ENCODE measurements around the gene ITPK1.

The ITPK1 gene

DNA sequence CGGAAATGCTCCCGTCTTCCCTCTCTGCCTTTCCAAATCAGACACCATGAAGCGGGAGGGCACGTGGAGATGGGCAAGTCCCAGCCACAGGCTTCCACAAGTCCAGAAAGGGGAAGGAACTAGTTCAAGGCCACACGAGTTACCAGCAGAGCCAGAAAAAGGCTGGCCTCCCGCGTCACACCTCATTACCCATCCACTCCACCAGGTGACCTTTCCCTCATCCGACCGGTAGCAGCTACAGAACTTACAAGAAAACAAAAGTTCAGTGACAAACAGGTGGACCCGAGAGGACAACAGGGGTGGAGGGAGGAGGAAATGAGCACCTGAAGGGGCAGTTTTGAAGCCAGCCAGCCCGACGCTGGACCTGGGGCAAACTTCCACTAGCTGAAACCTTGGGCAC is 145.9 kb downstream of the ITPK1 start:
- TF ChIP-seq TAF1 (IDR thresholded peaks at IDR 0.05; ENCODE audit: borderline replicate concordance, low read depth, low read length), result no peak
- TF ChIP-seq POLR2A (IDR thresholded peaks at IDR 0.05; ENCODE audit: low read depth, low read length), result no peak
- TF ChIP-seq POLR2AphosphoS5 (IDR thresholded peaks at IDR 0.05; ENCODE audit: low read depth, low read length), result no peak
- no peak for FAIRE-seq
- no peak for DNase-seq (ENCODE audit: insufficient read length)

DNA sequence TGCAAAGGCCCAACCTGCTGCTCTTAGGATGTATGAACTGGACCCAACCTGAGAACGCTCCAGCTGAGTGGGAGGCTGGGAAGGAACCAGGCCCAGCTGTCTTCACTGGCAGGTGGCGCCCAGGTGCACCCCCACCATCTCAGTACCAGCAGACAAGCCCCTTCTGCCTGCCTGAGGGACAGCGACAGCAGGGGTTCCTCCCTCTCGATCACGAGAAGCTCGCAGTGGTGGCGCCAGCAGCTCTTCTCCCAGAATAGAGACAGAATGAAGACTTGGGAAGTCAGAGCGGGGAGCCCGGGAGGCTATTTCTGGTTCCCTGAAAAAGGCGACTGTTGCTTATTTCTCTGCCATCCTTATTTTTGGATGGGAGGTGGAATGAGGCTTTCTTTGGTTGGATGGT is 146.3 kb downstream of the ITPK1 start:
- TF ChIP-seq TAF1 (IDR thresholded peaks at IDR 0.05; ENCODE audit: borderline replicate concordance, low read depth, low read length) (no peak), POLR2AphosphoS5 (IDR thresholded peaks at IDR 0.05; ENCODE audit: low read depth, low read length) (no peak), POLR2A (IDR thresholded peaks at IDR 0.05; ENCODE audit: low read depth, low read length) (no peak)
- DNase-seq (ENCODE audit: insufficient read length), result no peak
- no peak for FAIRE-seq

- FAIRE-seq (no peak), DNase-seq (ENCODE audit: insufficient read length) (no peak)
- TF ChIP-seq POLR2AphosphoS5 (IDR thresholded peaks at IDR 0.05; ENCODE audit: low read depth, low read length), result no peak
- no peak for TF ChIP-seq TAF1 (IDR thresholded peaks at IDR 0.05; ENCODE audit: borderline replicate concordance, low read depth, low read length)
- no peak for TF ChIP-seq POLR2A (IDR thresholded peaks at IDR 0.05; ENCODE audit: low read depth, low read length)
These were observed 147.3 kb downstream of the ITPK1 start for GRCh38 chr14:92968291-92969020.

DNA sequence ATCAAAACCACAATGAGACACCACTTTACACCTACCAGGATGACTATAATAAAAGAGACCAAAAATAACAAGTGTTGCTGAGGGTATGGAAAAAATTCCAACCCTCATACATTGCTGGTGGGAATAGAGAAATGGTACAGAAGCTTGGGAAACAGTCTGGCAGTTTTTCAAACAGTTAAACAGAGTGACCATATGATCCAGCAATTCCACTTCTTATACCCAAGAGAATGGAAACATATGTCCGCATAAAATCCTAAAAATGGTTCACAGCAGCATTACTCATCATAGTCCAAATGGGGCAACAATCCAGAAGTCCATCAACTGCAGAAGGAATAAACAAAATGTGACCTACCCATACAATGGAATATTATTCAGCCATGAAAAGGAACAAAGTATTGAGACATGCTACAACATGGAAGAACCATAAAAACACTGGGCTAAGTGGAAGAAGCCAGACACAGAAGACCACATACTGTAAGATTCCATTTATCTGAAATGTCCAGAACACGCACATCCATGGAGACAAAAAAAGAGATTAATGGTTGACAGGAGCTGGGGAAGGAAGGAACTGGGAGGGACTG is 148.3 kb downstream of the ITPK1 start:
- TF ChIP-seq TAF1 (IDR thresholded peaks at IDR 0.05; ENCODE audit: borderline replicate concordance, low read depth, low read length), result no peak
- no peak for TF ChIP-seq POLR2A (IDR thresholded peaks at IDR 0.05; ENCODE audit: low read depth, low read length)
- no peak for TF ChIP-seq POLR2AphosphoS5 (IDR thresholded peaks at IDR 0.05; ENCODE audit: low read depth, low read length)
- DNase-seq (ENCODE audit: insufficient read length), result no peak
- FAIRE-seq, result no peak

GRCh38 chr14:92965281-92965680 is 150.4 kb downstream of the ITPK1 start:
- no peak for DNase-seq (ENCODE audit: insufficient read length)
- FAIRE-seq, result no peak
- TF ChIP-seq POLR2A (IDR thresholded peaks at IDR 0.05; ENCODE audit: low read depth, low read length), result no peak
- no peak for TF ChIP-seq TAF1 (IDR thresholded peaks at IDR 0.05; ENCODE audit: borderline replicate concordance, low read depth, low read length)
- no peak for TF ChIP-seq POLR2AphosphoS5 (IDR thresholded peaks at IDR 0.05; ENCODE audit: low read depth, low read length)

DNA sequence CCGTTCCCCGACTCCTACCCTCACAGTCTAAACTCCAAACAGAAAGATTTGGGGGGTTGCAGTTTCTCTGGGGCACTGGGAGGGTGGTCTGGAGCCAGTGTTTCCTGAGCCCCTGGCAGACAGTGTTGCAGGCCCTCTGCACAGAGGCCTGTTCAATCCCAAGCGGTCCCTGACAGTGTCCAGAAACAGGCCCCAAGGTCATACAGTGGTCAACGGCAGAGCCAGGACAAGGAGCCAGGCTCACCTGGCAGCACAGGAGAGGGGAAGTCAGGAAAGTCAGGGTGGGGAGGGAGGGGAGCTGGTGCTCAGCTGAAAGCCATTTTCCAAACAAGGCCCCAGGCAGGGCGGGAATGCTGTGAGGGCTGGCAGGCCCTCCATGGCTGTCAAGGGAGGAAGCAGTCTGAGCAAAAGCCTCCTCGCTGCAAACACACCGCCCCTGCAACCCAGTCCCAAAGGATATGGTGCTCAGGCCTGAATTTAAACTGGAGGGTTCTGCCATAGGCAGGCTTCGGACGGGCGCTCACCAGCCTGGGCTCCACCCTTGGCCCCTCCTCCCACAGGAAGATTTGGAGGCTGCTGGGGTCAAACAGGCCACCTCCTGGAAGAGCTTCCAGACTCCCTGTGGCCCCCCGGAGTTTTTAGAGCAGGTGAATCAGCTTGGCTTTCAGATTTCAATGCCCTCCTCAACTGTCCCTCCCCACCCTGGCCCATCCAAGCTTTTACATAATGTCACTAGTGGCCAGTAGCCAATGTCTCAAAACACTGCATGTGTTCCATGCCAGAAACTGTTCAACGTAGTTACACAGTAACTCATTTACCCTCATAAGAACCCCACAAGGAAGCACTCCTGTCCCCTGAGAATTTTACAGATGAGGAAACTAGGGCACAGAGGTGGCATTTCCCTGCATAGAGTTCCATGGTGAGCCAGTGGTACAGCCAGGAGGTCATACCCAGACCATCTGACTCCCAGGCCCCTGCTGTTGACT is 151.3 kb downstream of the ITPK1 start:
- TF ChIP-seq POLR2A (IDR thresholded peaks at IDR 0.05; ENCODE audit: low read depth, low read length) (no peak), TAF1 (IDR thresholded peaks at IDR 0.05; ENCODE audit: borderline replicate concordance, low read depth, low read length) (no peak), POLR2AphosphoS5 (IDR thresholded peaks at IDR 0.05; ENCODE audit: low read depth, low read length) (no peak)
- DNase-seq (ENCODE audit: insufficient read length) (no peak), FAIRE-seq (no peak)

DNA sequence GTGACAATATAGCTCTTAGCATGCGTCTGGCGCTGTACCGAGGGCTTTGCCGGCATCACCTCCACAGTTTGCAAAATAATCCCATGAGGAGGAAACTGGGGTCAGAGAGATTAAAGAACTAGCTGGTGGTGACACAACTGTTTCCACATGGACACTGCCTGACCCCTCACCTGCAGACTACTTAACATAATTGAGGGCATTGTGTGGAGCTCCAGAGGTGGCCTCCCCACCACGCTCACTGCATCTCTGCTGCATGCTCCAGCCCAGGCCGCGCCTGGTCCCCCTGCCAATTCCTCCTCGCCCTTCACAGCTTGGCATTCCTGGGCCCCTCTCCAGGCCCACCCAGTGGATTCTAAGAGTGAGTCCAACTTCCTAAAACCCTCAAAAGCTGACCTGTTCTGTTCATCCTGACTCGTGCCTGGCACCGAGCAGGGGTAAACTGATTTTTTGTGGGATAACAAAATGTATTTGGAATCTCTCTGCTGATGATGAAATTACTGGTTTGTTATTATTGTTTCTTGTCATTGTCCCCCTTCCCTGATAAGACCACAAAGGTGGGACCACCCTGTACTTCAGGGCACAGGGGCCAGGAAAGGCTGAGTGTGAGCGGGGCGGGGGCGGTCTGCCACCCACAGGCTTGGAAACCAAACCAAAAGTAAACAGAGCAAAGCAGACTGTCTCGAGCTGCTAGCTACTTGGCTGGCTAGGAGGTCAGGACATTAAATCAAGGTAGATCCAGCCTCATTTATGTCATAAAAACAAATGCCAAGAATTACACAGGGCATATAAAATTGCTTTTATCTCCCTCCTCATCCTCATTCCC is 152.2 kb downstream of the ITPK1 start:
- no peak for FAIRE-seq
- no peak for TF ChIP-seq POLR2AphosphoS5 (IDR thresholded peaks at IDR 0.05; ENCODE audit: low read depth, low read length)
- TF ChIP-seq TAF1 (IDR thresholded peaks at IDR 0.05; ENCODE audit: borderline replicate concordance, low read depth, low read length), result no peak
- no peak for TF ChIP-seq POLR2A (IDR thresholded peaks at IDR 0.05; ENCODE audit: low read depth, low read length)
- DNase-seq (ENCODE audit: insufficient read length), result no peak

DNA sequence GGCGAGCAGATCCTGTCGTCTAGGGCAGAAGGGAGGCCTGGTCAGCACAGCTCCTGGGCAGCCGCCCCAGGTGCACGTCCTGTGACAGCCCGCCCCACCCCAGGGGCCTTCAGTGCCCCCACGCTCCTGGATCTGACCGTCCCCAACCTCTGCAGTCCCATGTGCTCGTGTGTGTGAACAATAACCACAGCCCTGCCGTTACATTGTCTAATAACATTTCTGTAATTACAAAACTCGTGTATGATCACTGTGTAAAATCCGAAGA is 153.0 kb downstream of the ITPK1 start:
- TF ChIP-seq TAF1 (IDR thresholded peaks at IDR 0.05; ENCODE audit: borderline replicate concordance, low read depth, low read length) (no peak), POLR2A (IDR thresholded peaks at IDR 0.05; ENCODE audit: low read depth, low read length) (no peak), POLR2AphosphoS5 (IDR thresholded peaks at IDR 0.05; ENCODE audit: low read depth, low read length) (no peak)
- DNase-seq (ENCODE audit: insufficient read length) (no peak), FAIRE-seq (no peak)

DNA sequence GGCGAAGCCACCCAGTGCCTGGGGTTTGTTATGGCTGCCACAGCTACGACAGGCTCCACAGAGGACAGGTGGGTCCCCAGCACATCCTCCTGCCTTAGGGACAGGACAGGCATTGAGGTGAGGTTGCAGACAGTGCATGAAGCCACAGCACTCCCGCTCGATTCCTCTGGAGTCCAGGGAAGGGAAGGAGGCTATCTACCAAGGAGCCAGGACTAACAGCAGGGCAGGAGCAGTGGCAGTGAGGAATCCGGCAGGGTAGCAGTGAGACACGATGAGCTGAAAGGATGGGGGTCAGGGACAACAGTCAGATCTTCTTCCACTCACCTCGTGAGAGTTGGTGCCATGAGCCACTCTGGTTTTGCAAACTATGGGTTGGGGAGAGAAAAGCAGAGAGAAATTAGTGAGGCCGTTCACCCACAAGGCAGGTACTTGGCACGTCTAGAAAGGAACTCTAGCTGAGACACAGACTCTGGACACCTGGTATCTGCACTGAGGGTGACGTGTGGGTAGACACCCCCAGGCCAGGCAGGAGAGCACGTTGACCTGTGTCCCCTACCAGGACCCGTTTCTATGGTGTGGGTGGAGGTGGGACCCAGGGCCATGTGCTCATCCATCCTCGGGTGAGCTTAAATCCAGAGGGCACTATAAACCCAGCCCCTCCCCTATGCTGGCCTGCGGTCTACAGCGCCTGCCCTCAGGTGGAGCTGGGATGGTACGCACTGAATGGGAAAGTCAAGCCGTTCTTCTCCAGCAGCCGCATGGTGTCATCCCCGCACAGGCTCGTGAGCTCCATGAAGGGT is 153.5 kb downstream of the ITPK1 start:
- TF ChIP-seq TAF1 (IDR thresholded peaks at IDR 0.05; ENCODE audit: borderline replicate concordance, low read depth, low read length) (no peak), POLR2A (IDR thresholded peaks at IDR 0.05; ENCODE audit: low read depth, low read length) (no peak), POLR2AphosphoS5 (IDR thresholded peaks at IDR 0.05; ENCODE audit: low read depth, low read length) (no peak)

DNA sequence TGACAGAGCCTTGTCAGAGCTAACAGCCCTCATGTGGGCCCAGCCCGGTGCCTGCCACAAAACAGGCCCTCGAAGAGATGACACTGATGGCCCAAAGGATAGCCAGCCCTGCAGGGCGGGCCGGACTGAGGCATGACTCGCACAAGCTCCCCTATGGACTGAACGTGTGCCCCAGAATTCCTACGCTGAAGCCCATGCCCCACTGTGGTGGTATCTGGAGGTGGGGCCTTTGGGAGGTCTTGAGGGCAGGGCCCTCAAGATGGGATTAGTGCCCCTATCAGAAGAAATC is 154.2 kb downstream of the ITPK1 start:
- DNase-seq (ENCODE audit: insufficient read length) (no peak), FAIRE-seq (no peak)
- TF ChIP-seq TAF1 (IDR thresholded peaks at IDR 0.05; ENCODE audit: borderline replicate concordance, low read depth, low read length), result no peak
- no peak for TF ChIP-seq POLR2A (IDR thresholded peaks at IDR 0.05; ENCODE audit: low read depth, low read length)
- TF ChIP-seq POLR2AphosphoS5 (IDR thresholded peaks at IDR 0.05; ENCODE audit: low read depth, low read length), result no peak

More for the DNA sequence above, 153.5 kb downstream of the ITPK1 start:
- FAIRE-seq, result no peak
- DNase-seq (ENCODE audit: insufficient read length), result no peak

All from GM12892 (cell line).